Smooth muscle cell (in vitro differentiated cells): ENCODE measurements around the gene CPB2. TPM values are rescaled to one million over a fixed set of nuclear protein-coding genes. Genes with fewer than 3 reads are reported as not detected.

Experiments
- DNase-seq: peaks from one replicate; lab custom pipeline; 2025; ENCODE audit not compliant: unreplicated experiment; lab: John Stamatoyannopoulos, UW
- H2AFZ ChIP-seq: fragments of 200-600 bp; sonication (generic); 2 replicates; pipeline ENCODE4 v1.6.0; 2016; ENCODE audit warnings: antibody characterized with exemption, low read depth, mild to moderate bottlenecking
- H3F3A ChIP-seq: fragments of 200-600 bp; sonication (generic); 2 replicates; pipeline ENCODE4 v1.6.0; 2017; ENCODE audit warnings: antibody characterized with exemption, low read depth
- H3K27ac ChIP-seq: fragments of 200-600 bp; sonication (generic); 2 replicates; pipeline ENCODE4 v1.5.1; 2016; ENCODE audit warnings: low read depth, mild to moderate bottlenecking
- H3K27me3 ChIP-seq: fragments of 200-600 bp; sonication (generic); 2 replicates; pipeline ENCODE4 v1.6.1; 2016; ENCODE audit warnings: low read depth, mild to moderate bottlenecking
- H3K36me3 ChIP-seq: fragments of 200-600 bp; sonication (generic); 2 replicates; pipeline ENCODE4 v1.5.1; 2016; ENCODE audit warnings: low read depth
- H3K4me1 ChIP-seq: fragments of 200-600 bp; sonication (generic); 2 replicates; pipeline ENCODE4 v1.5.1; 2016; ENCODE audit warnings: low read depth
- H3K4me2 ChIP-seq: fragments of 200-600 bp; sonication (generic); 2 replicates; pipeline ENCODE4 v1.6.0; 2016; ENCODE audit warnings: mild to moderate bottlenecking
- H3K4me3 ChIP-seq: fragments of 200-600 bp; sonication (generic); 2 replicates; pipeline ENCODE4 v1.5.1; 2016; ENCODE audit warnings: mild to moderate bottlenecking
- H3K79me2 ChIP-seq: fragments of 200-600 bp; sonication (generic); 2 replicates; pipeline ENCODE4 v1.6.0; 2016; ENCODE audit warnings: low read depth, mild to moderate bottlenecking
- H3K9ac ChIP-seq: fragments of 200-600 bp; sonication (generic); 2 replicates; pipeline ENCODE4 v1.6.0; 2016; ENCODE audit warnings: low read depth
- H3K9me3 ChIP-seq: fragments of 200-600 bp; sonication (generic); replicated peaks from 2 replicates; pipeline ENCODE4 v1.5.1; 2016; ENCODE audit warnings: low read depth
- H4K20me1 ChIP-seq: fragments of 200-600 bp; sonication (generic); 2 replicates; pipeline ENCODE4 v1.6.0; 2016; ENCODE audit warnings: low read depth
- WGBS: methylation state at CpG from one replicate; pipeline ENCODE4 v1.1.7; 2016; ENCODE audit warnings: low lambda C conversion rate; 5-methylcytosine and 5-hydroxymethylcytosine counted together
- polyA plus RNA-seq: library from polyadenylated mRNA; unstranded; fragments of >200 nt; fragmentation: Nextera tagmentation; extraction: Ambion mirVana; gene quantifications from 2 replicates; pipeline ENCODE4 v1.2.1, GENCODE V29; 2016
- total RNA-seq: library from RNA; depleted of rRNA; stranded (reverse); fragments of >200 nt; gene quantifications from 2 replicates; pipeline ENCODE4 v1.2.3, GENCODE V29; 2014
- TF ChIP-seq, protein P1 (sequence below): fragments of 200-600 bp; sonication (generic); IDR thresholded peaks from 2 replicates; pipeline ENCODE4 v1.5.1; 2017; ENCODE audit warnings: borderline replicate concordance, mild to moderate bottlenecking, antibody characterized with exemption; ENCODE audit not compliant: insufficient read depth, poor library complexity, severe bottlenecking

The CPB2 gene
- total and polyA plus RNA-seq, 2 experiments from 2014 or later = 0.09 TPM; not detected in 1

DNA sequence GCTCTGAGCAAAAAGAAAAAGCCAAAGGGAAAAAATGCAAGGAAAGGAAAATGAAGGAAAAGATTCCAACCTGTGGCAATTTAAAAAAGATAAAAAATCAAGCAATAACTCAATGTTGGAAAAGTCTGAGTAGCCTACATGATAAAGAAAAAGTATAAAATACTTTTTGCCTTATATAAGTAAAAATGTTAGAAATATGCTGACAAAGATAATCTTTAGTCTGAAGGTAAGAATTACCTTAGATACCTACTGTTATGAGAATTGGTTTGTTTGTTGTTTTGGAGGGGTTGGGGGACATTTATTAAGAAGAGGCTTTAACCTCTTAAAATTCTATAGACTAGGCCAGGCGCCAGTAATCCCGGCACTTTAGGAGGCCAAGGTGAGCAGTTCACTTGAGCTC is 29.7 kb upstream of the CPB2 start:
- 90% methylated on average over 2 of the region's 2 CpGs for WGBS
- Histone ChIP-seq H3K4me3 (no peak overlapping the region), H3K4me2 (no peak overlapping the region), H3K4me1 (no peaks in the 10 kb centered on the region), H3K9me3 (no peaks in the 10 kb centered on the region), H3K27me3 (peaks cover under 1% of the 10 kb centered on the region), H4K20me1 (no peaks in the 10 kb centered on the region), H3K27ac (peak overlapping the region; percentile 15), H3K79me2 (no peaks in the 10 kb centered on the region), H2AFZ (no peak overlapping the region), H3F3A (no peaks in the 10 kb centered on the region), H3K9ac (no peak overlapping the region), H3K36me3 (no peaks in the 10 kb centered on the region)
- DNase-seq = no peak
- TF ChIP-seq, protein P1, sequence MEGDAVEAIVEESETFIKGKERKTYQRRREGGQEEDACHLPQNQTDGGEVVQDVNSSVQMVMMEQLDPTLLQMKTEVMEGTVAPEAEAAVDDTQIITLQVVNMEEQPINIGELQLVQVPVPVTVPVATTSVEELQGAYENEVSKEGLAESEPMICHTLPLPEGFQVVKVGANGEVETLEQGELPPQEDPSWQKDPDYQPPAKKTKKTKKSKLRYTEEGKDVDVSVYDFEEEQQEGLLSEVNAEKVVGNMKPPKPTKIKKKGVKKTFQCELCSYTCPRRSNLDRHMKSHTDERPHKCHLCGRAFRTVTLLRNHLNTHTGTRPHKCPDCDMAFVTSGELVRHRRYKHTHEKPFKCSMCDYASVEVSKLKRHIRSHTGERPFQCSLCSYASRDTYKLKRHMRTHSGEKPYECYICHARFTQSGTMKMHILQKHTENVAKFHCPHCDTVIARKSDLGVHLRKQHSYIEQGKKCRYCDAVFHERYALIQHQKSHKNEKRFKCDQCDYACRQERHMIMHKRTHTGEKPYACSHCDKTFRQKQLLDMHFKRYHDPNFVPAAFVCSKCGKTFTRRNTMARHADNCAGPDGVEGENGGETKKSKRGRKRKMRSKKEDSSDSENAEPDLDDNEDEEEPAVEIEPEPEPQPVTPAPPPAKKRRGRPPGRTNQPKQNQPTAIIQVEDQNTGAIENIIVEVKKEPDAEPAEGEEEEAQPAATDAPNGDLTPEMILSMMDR = no peak

- no peaks in the 10 kb centered on the region for H3F3A ChIP-seq
- H2AFZ ChIP-seq = no peak overlapping the region
- H3K27ac ChIP-seq = no peak overlapping the region
- H3K4me1 ChIP-seq = no peaks in the 10 kb centered on the region
- H3K27me3 ChIP-seq = peaks cover 4% of the 10 kb centered on the region
- no peak overlapping the region for H3K4me2 ChIP-seq
- H3K36me3 ChIP-seq = no peaks in the 10 kb centered on the region
- TF ChIP-seq, protein P1 = no peak
- no peaks in the 10 kb centered on the region for H4K20me1 ChIP-seq
- DNase-seq = no peak
- WGBS = 85% methylated on average over 3 of the region's 3 CpGs
- H3K9ac ChIP-seq = no peak overlapping the region
- no peak overlapping the region for H3K4me3 ChIP-seq
- H3K79me2 ChIP-seq = no peaks in the 10 kb centered on the region
- no peaks in the 10 kb centered on the region for H3K9me3 ChIP-seq
Measured at GRCh38 chr13:46132109-46132508, 27.3 kb upstream of the CPB2 start.

GRCh38 chr13:46131705-46132104 is 26.9 kb upstream of the CPB2 start:
- Histone ChIP-seq H3K4me2 (no peak overlapping the region), H3K4me1 (no peaks in the 10 kb centered on the region), H4K20me1 (no peaks in the 10 kb centered on the region), H3K4me3 (no peak overlapping the region), H3K36me3 (no peaks in the 10 kb centered on the region), H3K27ac (no peak overlapping the region), H3K27me3 (peaks cover 4% of the 10 kb centered on the region), H3F3A (no peaks in the 10 kb centered on the region), H3K9me3 (no peaks in the 10 kb centered on the region), H2AFZ (no peak overlapping the region), H3K9ac (no peak overlapping the region), H3K79me2 (no peaks in the 10 kb centered on the region)
- TF ChIP-seq, protein P1 = no peak
- DNase-seq = no peak

DNA sequence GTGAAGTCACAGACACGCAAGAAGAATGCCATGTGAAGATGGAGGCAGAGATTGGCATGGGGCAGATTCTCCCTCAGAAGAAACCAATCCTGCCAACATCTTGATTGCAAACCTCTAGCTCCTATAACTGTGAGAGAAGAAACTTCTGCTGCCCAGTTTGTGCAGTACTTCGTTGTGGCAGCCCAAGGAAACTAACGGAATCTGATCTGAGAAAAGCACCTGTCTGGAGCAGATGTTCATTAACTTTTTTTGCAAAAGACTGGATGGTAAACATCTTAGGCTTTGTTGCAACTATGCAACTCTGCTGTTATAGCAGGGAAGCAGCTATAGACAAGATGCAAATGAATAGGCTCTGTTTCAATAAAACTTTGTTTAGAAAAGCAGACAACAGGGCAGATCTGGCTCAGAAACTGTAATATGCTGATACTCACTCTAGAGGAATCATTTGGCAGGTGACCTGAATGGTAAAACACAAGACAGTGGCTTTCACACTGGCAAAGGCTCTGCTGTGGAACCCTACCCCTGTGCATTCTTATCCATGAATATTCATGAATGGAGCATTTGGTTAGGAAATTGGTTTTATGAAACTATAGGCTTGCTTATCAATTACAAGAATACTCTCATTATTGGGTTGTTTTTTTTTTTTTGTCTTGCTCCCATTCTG is 25.3 kb upstream of the CPB2 start:
- Histone ChIP-seq H3K9ac (no peak overlapping the region), H3K4me2 (no peak overlapping the region), H3K4me1 (no peaks in the 10 kb centered on the region), H3K4me3 (no peak overlapping the region), H3K79me2 (no peaks in the 10 kb centered on the region), H4K20me1 (no peaks in the 10 kb centered on the region), H3K9me3 (no peaks in the 10 kb centered on the region), H3K27me3 (peaks cover 4% of the 10 kb centered on the region), H3F3A (no peaks in the 10 kb centered on the region), H2AFZ (no peak overlapping the region), H3K27ac (no peak overlapping the region), H3K36me3 (no peaks in the 10 kb centered on the region)
- WGBS = 84% methylated on average over 3 of the region's 3 CpGs
- DNase-seq = no peak
- TF ChIP-seq, protein P1 = no peak
